ENCODE results near the gene CDCA7L.

The CDCA7L gene

DNA sequence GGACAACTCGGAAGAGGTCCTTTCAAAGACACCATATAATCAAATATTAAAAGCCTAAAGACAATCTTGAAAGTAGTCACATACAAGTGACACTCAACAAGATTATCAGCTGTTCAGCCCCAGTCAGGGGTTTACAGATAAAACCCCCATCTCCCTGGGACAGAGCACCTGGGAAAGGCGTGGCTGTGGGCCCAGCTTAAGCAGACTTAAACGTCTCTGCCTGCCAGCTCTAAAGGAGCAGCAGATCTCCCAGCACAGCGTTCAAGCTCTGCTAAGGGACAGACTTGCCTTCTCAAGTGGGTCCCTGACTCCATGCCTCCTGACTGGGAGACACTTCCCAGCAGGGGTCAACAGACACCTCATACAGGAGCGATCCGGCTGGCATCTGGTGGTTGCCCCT is 18.0 kb downstream of the CDCA7L start:
- no peaks in the 10 kb centered on the region for H3K36me3 ChIP-seq (ENCODE audit: control insufficient read depth in 2 of 2, insufficient read depth in 2 of 2, low read length in 2 of 2)
- no peaks in the 10 kb centered on the region for H3K4me1 ChIP-seq (ENCODE audit: control insufficient read depth in 2 of 2, insufficient read depth in 2 of 2, low read length in 2 of 2)
- no peaks in the 10 kb centered on the region for H3K27me3 ChIP-seq (ENCODE audit: control insufficient read depth in 2 of 2, insufficient read depth in 2 of 2, low read length in 2 of 2)
- no peak overlapping the region for H3K9ac ChIP-seq (ENCODE audit: low read depth in 1 of 2, low read length in 2 of 2)
- H3K4me3 ChIP-seq (ENCODE audit: low read length in 2 of 2): no peak overlapping the region
- no peak overlapping the region for H3K27ac ChIP-seq (ENCODE audit: low read depth in 2 of 2, low read length in 2 of 2)
- H3K9me3 ChIP-seq (ENCODE audit: control insufficient read depth in 2 of 2, low read length in 2 of 2): no peaks in the 10 kb centered on the region

DNA sequence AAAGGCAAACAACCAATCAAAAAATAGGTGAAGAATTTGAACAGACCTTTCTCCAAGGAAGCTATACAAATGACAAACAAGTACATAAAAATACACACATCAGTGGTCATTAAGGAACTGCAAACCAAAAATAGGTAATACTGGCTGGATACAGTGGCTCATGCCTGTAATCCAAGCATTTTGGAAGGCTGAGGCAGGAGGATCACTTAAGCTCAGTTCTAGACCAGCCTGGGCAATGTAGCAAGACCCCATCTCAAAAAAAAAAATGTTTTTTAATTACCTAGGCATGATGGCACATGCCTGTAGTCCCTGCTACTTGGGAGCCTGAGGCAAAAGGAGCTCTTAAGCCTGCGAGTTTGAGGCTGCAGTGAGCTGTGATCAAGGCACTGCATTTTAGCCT is 19.3 kb downstream of the CDCA7L start:
- Histone ChIP-seq H3K27ac (ENCODE audit: low read depth in 2 of 2, low read length in 2 of 2) (no peak overlapping the region), H3K9ac (ENCODE audit: low read depth in 1 of 2, low read length in 2 of 2) (no peak overlapping the region), H3K27me3 (ENCODE audit: control insufficient read depth in 2 of 2, insufficient read depth in 2 of 2, low read length in 2 of 2) (no peaks in the 10 kb centered on the region), H3K9me3 (ENCODE audit: control insufficient read depth in 2 of 2, low read length in 2 of 2) (no peaks in the 10 kb centered on the region), H3K36me3 (ENCODE audit: control insufficient read depth in 2 of 2, insufficient read depth in 2 of 2, low read length in 2 of 2) (no peaks in the 10 kb centered on the region), H3K4me3 (ENCODE audit: low read length in 2 of 2) (no peak overlapping the region), H3K4me1 (ENCODE audit: control insufficient read depth in 2 of 2, insufficient read depth in 2 of 2, low read length in 2 of 2) (no peaks in the 10 kb centered on the region)

DNA sequence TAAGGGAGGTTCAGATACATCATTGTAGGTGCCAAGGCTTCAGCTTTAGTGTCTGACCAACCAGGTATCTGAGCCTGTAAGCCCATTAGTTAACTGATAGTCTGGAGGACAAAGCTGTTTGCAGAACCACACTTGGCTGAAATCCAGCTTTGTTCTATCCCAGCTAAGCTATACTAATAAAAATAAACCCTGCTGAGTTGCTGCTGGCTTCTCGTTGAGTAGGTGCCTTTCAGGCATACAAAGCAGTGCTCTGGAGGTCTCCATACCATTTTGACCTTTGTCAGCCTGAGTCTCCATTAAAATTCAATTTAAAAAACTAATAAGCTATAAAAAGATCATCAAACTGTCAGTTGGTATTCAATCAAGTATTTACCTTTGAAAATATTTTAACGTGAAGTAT is 22.0 kb downstream of the CDCA7L start:
- Histone ChIP-seq H3K4me3 (ENCODE audit: low read length in 2 of 2) (no peak overlapping the region), H3K9ac (ENCODE audit: low read depth in 1 of 2, low read length in 2 of 2) (no peak overlapping the region), H3K27me3 (ENCODE audit: control insufficient read depth in 2 of 2, insufficient read depth in 2 of 2, low read length in 2 of 2) (no peaks in the 10 kb centered on the region), H3K27ac (ENCODE audit: low read depth in 2 of 2, low read length in 2 of 2) (no peak overlapping the region), H3K9me3 (ENCODE audit: control insufficient read depth in 2 of 2, low read length in 2 of 2) (no peaks in the 10 kb centered on the region), H3K36me3 (ENCODE audit: control insufficient read depth in 2 of 2, insufficient read depth in 2 of 2, low read length in 2 of 2) (no peaks in the 10 kb centered on the region), H3K4me1 (ENCODE audit: control insufficient read depth in 2 of 2, insufficient read depth in 2 of 2, low read length in 2 of 2) (no peaks in the 10 kb centered on the region)

DNA sequence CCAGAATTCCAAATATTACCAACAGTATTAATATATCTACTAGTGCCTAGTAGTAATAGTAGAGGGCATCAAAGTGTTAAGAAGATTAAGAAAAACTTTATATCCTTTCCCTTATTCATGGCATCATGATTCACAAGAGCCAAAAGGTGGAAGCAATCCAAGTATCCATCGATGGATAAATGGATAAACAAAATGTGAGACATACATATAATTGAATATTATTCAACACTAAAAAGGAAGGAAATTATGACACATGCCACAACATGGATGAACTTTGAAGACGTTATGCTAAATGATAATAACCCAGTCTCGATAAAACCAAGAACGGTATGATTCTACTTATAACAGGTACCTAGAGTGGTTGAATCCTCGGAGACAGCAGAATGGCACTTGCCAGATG is 23.1 kb downstream of the CDCA7L start:
- H3K36me3 ChIP-seq (ENCODE audit: control insufficient read depth in 2 of 2, insufficient read depth in 2 of 2, low read length in 2 of 2): no peaks in the 10 kb centered on the region

DNA sequence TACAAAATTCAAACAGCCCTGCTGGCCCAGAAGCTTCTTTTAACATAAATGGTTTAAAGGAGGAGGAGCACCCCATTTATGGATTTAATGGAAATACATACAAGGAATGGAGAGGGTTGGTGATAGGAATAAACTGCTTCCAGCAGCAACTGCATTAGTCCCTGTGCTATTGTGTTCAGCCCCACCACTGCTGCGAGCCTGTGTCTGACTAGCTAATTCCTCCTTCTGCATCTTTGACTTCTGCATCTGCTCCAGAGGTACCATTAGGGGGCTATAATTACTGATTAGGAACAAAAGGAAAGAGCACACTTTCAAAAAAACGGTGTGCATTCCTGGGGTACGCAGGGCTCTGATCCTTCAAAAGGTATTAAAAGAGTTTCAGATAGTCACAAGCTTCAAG is 24.8 kb downstream of the CDCA7L start:
- H3K27me3 ChIP-seq (ENCODE audit: control insufficient read depth in 2 of 2, insufficient read depth in 2 of 2, low read length in 2 of 2): no peaks in the 10 kb centered on the region
- H3K4me3 ChIP-seq (ENCODE audit: low read length in 2 of 2): no peak overlapping the region
- H3K36me3 ChIP-seq (ENCODE audit: control insufficient read depth in 2 of 2, insufficient read depth in 2 of 2, low read length in 2 of 2): no peaks in the 10 kb centered on the region
- H3K9me3 ChIP-seq (ENCODE audit: control insufficient read depth in 2 of 2, low read length in 2 of 2): no peaks in the 10 kb centered on the region
- H3K27ac ChIP-seq (ENCODE audit: low read depth in 2 of 2, low read length in 2 of 2): no peak overlapping the region
- no peaks in the 10 kb centered on the region for H3K4me1 ChIP-seq (ENCODE audit: control insufficient read depth in 2 of 2, insufficient read depth in 2 of 2, low read length in 2 of 2)
- no peak overlapping the region for H3K9ac ChIP-seq (ENCODE audit: low read depth in 1 of 2, low read length in 2 of 2)

More for the DNA sequence above, 23.1 kb downstream of the CDCA7L start:
- Histone ChIP-seq H3K9me3 (ENCODE audit: control insufficient read depth in 2 of 2, low read length in 2 of 2) (no peaks in the 10 kb centered on the region), H3K9ac (ENCODE audit: low read depth in 1 of 2, low read length in 2 of 2) (no peak overlapping the region), H3K27ac (ENCODE audit: low read depth in 2 of 2, low read length in 2 of 2) (no peak overlapping the region), H3K4me1 (ENCODE audit: control insufficient read depth in 2 of 2, insufficient read depth in 2 of 2, low read length in 2 of 2) (no peaks in the 10 kb centered on the region), H3K27me3 (ENCODE audit: control insufficient read depth in 2 of 2, insufficient read depth in 2 of 2, low read length in 2 of 2) (no peaks in the 10 kb centered on the region), H3K4me3 (ENCODE audit: low read length in 2 of 2) (no peak overlapping the region)

DNA sequence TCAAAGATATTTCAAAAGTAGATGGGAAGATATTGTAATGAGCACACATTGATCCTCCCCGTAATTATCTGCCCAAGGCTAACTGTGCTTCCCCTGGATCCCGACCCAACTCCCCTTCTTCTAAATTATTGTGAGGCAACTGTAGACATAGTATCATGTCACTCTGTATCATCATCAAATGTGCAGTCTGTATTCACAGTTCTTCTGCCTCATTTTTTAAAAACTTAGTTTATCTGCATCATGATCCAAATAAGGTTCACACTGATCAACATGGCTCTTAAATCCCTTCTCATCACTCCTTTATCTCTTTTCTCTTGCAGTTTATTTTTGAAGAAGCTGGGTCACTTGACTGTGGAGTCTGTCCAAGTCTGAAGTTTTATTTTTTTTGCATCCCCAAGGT is 27.5 kb downstream of the CDCA7L start:
- no peaks in the 10 kb centered on the region for H3K9me3 ChIP-seq (ENCODE audit: control insufficient read depth in 2 of 2, low read length in 2 of 2)
- no peak overlapping the region for H3K9ac ChIP-seq (ENCODE audit: low read depth in 1 of 2, low read length in 2 of 2)
- peaks cover 12 to 17% of the 10 kb centered on the region in 2 donors for H3K36me3 ChIP-seq (ENCODE audit: control insufficient read depth in 2 of 2, insufficient read depth in 2 of 2, low read length in 2 of 2)
- H3K27ac ChIP-seq (ENCODE audit: low read depth in 2 of 2, low read length in 2 of 2): no peak overlapping the region
- no peaks in the 10 kb centered on the region for H3K4me1 ChIP-seq (ENCODE audit: control insufficient read depth in 2 of 2, insufficient read depth in 2 of 2, low read length in 2 of 2)
- H3K27me3 ChIP-seq (ENCODE audit: control insufficient read depth in 2 of 2, insufficient read depth in 2 of 2, low read length in 2 of 2): no peaks in the 10 kb centered on the region
- H3K4me3 ChIP-seq (ENCODE audit: low read length in 2 of 2): no peak overlapping the region

DNA sequence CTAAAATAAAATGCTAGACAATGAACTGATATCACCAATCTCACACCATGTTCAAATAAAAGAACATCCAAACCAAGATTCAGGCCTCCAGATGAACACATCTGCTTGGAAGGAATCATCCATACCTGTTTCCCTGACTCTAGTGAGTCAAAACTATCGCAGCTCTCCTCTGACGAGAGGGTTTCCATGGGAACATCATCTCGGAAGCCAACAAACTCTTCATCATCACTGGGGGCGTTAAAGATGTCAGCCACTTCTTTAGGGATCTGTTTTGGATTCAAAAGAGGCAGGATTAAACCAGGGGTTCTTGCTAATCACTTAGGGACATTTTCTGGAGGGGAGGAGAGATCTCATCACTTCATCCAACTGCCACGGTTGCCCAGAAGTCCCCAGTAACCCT is 29.1 kb downstream of the CDCA7L start:
- Histone ChIP-seq H3K4me1 (ENCODE audit: control insufficient read depth in 2 of 2, insufficient read depth in 2 of 2, low read length in 2 of 2) (no peaks in the 10 kb centered on the region), H3K9ac (ENCODE audit: low read depth in 1 of 2, low read length in 2 of 2) (no peak overlapping the region), H3K4me3 (ENCODE audit: low read length in 2 of 2) (no peak overlapping the region), H3K9me3 (ENCODE audit: control insufficient read depth in 2 of 2, low read length in 2 of 2) (no peaks in the 10 kb centered on the region), H3K27ac (ENCODE audit: low read depth in 2 of 2, low read length in 2 of 2) (no peak overlapping the region), H3K36me3 (ENCODE audit: control insufficient read depth in 2 of 2, insufficient read depth in 2 of 2, low read length in 2 of 2) (peaks cover 12 to 18% of the 10 kb centered on the region in 2 donors), H3K27me3 (ENCODE audit: control insufficient read depth in 2 of 2, insufficient read depth in 2 of 2, low read length in 2 of 2) (no peaks in the 10 kb centered on the region)

DNA sequence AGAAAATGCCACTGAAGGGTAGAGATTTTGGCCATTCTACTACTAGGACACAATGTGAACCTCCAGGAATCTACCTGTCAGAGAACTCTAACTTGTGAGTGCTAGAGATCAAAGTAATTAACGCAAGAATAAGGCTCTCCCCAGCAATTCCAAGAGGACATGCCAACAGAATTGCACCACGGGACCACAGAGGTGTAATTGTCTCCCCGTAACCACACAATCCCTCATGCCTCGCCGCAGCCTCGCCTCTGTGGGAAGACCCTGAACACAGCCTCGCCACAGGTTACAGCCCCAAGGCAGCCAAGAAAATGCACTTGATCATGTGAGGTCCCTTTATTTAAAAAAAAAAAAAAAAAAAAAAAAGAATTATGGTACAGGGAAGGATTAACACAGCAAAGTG is 29.5 kb downstream of the CDCA7L start:
- H3K36me3 ChIP-seq (ENCODE audit: control insufficient read depth in 2 of 2, insufficient read depth in 2 of 2, low read length in 2 of 2): peaks cover 12 to 18% of the 10 kb centered on the region in 2 donors
- no peaks in the 10 kb centered on the region for H3K4me1 ChIP-seq (ENCODE audit: control insufficient read depth in 2 of 2, insufficient read depth in 2 of 2, low read length in 2 of 2)
- H3K27me3 ChIP-seq (ENCODE audit: control insufficient read depth in 2 of 2, insufficient read depth in 2 of 2, low read length in 2 of 2): no peaks in the 10 kb centered on the region
- no peaks in the 10 kb centered on the region for H3K9me3 ChIP-seq (ENCODE audit: control insufficient read depth in 2 of 2, low read length in 2 of 2)
- no peak overlapping the region for H3K9ac ChIP-seq (ENCODE audit: low read depth in 1 of 2, low read length in 2 of 2)
- no peak overlapping the region for H3K4me3 ChIP-seq (ENCODE audit: low read length in 2 of 2)
- H3K27ac ChIP-seq (ENCODE audit: low read depth in 2 of 2, low read length in 2 of 2): no peak overlapping the region

DNA sequence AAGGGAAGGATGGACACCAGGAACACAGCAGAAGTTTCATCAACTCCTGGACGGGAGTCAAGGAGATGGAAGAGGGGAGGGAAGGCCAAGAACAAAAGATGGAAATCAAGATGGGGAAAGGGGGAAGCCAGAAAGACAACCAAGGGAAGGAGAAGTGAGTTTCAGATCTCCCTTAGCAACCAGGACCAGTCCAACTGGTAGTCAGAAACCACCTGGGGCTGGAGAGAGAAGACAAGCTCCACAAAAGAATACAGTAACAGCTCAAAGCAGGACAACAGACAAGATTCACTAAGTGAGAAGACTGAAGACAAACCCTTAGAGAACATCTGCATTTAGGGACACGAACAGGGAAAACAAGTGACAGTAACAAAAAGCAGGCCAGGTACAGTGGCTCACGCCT is 30.6 kb downstream of the CDCA7L start:
- Histone ChIP-seq H3K27ac (ENCODE audit: low read depth in 2 of 2, low read length in 2 of 2) (no peak overlapping the region), H3K27me3 (ENCODE audit: control insufficient read depth in 2 of 2, insufficient read depth in 2 of 2, low read length in 2 of 2) (no peaks in the 10 kb centered on the region), H3K36me3 (ENCODE audit: control insufficient read depth in 2 of 2, insufficient read depth in 2 of 2, low read length in 2 of 2) (peaks cover 12 to 18% of the 10 kb centered on the region in 2 donors), H3K4me3 (ENCODE audit: low read length in 2 of 2) (no peak overlapping the region), H3K9me3 (ENCODE audit: control insufficient read depth in 2 of 2, low read length in 2 of 2) (no peaks in the 10 kb centered on the region), H3K9ac (ENCODE audit: low read depth in 1 of 2, low read length in 2 of 2) (no peak overlapping the region), H3K4me1 (ENCODE audit: control insufficient read depth in 2 of 2, insufficient read depth in 2 of 2, low read length in 2 of 2) (no peaks in the 10 kb centered on the region)

DNA sequence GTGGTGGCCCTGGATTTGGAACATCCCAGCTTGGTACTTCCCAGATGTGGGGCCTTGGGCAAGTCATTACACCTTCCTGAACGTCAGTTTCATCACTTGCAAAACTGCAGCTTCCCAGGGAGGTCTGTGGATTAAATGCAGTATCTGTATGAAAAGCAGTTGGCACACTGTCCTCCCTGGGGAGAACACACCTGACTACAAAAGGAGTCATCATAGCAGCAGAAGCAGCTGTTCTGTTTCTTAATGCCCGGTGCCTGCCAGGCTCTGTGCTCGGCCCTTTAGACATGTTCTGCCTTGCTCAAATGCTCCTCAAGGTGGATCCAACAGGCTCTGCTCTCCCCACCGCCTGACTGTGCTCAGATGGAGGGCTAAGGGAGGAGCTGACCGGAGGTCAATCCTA is 31.0 kb downstream of the CDCA7L start:
- Histone ChIP-seq H3K9me3 (ENCODE audit: control insufficient read depth in 2 of 2, low read length in 2 of 2) (no peaks in the 10 kb centered on the region), H3K4me3 (ENCODE audit: low read length in 2 of 2) (no peak overlapping the region), H3K27me3 (ENCODE audit: control insufficient read depth in 2 of 2, insufficient read depth in 2 of 2, low read length in 2 of 2) (no peaks in the 10 kb centered on the region), H3K27ac (ENCODE audit: low read depth in 2 of 2, low read length in 2 of 2) (no peak overlapping the region), H3K36me3 (ENCODE audit: control insufficient read depth in 2 of 2, insufficient read depth in 2 of 2, low read length in 2 of 2) (peaks cover 12 to 18% of the 10 kb centered on the region in 2 donors), H3K4me1 (ENCODE audit: control insufficient read depth in 2 of 2, insufficient read depth in 2 of 2, low read length in 2 of 2) (no peaks in the 10 kb centered on the region), H3K9ac (ENCODE audit: low read depth in 1 of 2, low read length in 2 of 2) (no peak overlapping the region)
